HG03520 (cell line): ENCODE results near the gene EMSY.

Experiments used
- ATAC-seq: cut with Tn5 transposase; IDR thresholded peaks from one replicate; pipeline ENCODE4 v1.9.1; 2021; ENCODE audit warnings: mild to moderate bottlenecking, moderate library complexity; ENCODE audit not compliant: unreplicated experiment

The EMSY gene

GRCh38 chr11:76456571-76456970, 11.8 kb downstream of the EMSY start:
- ATAC-seq: no peak

DNA sequence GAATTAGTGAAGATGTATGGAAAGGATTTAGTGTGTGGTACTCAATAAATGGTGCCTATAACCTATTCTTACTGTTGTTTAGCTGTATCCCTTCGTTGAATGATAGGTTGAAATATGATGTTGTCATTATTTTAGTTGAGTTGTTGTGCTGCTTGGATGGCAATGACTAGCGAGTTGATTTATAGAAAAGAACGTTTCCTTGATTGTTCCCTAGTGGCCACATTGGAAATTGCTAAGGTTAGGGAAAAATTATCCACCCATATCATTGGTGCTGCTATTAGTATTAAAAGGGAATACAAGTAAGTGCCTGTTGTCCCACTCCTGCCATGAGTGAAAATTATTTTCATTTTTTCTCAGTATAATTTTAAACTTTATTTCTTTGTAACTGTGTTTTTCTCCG, 14.5 kb downstream of the EMSY start:
- no peak for ATAC-seq

- no peak for ATAC-seq
These were observed 15.0 kb downstream of the EMSY start for GRCh38 chr11:76459846-76460245.

DNA sequence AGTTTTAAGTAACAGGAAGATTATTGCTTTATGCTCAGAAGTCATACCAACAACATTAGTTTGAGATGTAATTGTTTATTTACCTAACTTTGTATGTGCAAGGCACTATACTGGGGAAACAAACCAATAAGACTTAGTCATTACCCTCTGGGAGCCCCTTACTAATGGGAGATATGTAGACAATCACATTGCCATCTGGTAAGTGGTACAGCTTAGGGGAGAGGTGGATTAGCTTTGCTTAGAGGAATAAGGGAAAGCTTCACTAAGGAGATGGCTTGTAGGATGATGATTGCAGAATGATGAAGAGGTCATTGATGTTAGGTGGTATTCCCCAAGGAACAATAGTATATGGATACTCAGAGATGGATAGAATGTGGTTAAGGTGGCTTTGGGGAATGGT, 17.5 kb downstream of the EMSY start:
- ATAC-seq: no peak

GRCh38 chr11:76465701-76466100, 20.9 kb downstream of the EMSY start:
- no peak for ATAC-seq

GRCh38 chr11:76466666-76467065, 21.8 kb downstream of the EMSY start:
- ATAC-seq: no peak

DNA sequence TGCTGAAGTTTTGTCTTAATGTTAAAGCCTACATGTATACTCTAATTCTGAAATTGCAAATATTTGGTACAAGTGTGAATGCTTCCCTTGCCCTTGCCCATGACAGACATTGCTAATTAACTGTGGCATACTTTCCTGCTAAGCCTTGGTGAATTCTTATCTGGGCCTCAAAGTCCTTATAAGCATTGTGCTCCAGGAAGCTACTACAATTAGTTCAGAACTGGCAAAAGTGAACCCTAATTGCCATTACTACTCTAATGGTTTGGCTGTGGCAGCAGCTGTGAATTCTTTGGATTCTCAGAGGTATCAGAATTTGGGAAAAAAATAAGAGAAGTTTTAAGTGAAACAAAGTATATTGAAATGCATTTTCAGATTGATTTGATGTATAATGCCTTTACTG, 24.3 kb downstream of the EMSY start:
- ATAC-seq: no peak

DNA sequence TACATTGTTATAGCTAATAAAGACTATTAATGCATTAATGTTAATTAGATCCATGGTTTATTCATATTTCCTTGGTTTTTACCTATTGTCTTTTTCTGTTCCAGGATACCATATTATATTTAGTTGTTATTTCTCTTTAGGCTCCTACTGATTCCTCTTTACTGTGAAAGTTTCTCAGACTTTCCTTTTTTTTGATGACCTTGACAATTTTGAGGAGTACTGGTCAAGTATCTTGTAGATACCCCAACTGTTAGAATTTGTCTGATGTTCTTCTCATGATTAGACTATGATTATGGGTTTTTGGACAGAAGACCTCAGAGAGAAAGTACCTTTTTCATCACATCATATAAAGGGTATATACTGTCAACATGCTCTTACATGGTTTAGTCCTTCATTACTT, 26.6 kb downstream of the EMSY start:
- no peak for ATAC-seq

DNA sequence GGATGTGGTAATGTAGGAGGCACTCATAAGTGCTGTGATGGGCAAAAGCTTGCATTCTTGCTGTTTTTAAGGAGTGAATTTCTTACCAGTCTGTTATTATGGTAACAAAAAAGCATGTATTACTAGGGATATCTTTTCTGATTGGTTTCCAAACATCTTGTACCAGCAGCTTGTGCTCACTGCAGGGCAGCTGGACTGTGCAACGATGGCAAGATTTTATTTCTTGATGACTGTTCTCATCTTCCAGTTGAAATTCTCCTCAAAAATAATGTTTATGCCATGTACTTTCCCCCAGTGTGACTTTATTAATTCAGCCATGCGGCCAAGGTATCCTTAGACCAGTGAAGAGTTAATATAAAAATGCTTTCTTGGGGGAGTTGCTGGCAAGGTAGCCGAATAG, 35.4 kb downstream of the EMSY start:
- no peak for ATAC-seq

DNA sequence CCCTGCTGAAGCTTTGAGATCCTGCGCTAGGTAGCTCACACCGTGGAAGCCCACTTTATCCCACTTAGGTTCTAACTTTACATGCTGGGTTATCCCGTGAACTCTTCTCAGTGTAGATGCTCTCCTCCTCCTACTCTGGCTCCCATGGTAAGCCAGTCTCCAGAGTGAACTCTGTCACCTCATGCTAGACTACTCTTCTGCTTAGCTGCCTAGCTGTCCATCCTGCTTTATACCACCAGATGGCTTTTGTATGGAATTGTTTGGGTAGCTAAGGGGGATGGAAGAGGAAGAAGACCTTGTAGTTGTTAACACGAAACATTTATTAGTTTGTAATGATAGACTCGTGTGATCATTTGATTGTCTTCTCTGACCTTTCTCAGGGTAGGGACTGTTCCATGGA, 46.8 kb downstream of the EMSY start:
- ATAC-seq: no peak

DNA sequence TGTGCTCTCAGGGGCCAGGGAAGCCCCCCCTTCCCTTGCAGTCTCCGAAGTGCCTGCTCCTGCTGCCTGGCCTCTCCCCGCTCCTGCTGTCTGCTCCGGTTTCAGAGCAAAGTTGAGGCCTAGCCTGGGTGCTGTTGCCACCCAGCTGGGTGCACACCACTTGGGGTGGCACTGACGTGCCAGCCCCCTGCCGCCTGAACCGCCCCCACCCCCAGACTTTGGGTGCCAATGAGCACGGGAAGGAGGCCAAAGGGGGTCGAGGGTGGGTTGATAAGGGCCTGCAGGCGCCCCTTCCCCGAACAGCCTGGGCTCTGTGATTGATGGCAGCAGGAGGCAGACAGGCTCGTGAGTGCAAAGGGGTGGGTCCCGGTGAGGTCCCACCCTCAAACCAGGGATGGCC, 48.2 kb downstream of the EMSY start:
- ATAC-seq: no peak

GRCh38 chr11:76493626-76494539, 49.1 kb downstream of the EMSY start:
- no peak for ATAC-seq

GRCh38 chr11:76495019-76495418, 50.2 kb downstream of the EMSY start:
- no peak for ATAC-seq

GRCh38 chr11:76496174-76496573, 51.4 kb downstream of the EMSY start:
- no peak for ATAC-seq

DNA sequence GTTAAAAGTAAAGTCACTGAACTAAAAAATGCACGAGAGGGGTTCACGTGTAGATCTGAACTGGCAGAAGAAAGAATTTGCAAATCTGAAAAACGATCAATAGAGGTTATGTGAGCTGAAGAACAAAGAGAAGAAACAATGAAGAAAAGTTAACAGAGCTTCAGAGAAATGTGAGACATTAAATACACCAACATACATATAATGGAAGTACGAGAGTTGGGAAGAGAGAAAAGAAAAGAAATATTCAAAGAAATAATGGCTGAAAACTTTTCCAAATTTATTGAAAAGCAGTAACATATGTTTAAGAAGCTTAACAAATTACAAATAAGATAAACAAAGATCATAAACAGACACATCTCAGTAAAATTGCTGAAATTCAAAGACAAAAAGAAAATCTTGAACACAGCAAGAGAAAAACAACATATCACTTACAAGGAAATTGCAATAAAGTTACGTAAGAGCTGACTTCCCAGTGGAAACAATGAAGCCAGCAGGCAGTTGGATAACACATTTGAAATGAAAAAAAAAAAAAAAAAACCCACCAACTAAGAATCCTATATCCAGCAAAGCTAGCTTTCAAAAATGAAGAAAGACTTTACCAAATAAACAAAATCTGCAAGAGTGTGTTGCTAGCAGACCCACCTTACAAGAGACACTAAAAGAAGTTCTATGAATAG, 56.8 kb downstream of the EMSY start:
- ATAC-seq: no peak

DNA sequence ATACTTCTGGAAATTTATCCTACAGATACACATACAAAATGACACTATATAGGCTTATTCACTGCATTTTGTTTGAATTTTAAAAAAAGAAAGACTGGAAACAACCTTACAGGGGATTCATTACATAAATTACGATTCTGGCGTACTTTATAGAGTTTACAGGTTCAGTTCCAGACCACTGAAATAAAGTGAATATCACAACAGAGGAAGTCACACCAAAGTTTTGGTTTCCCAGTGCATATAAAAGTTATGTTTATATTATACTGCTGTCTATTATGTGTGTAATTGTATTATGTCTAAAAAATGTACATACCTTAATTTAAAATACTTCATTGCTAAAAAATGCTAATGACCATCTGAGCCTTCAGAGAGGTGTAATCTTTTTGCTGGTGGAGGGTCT, 62.0 kb downstream of the EMSY start:
- no peak for ATAC-seq

DNA sequence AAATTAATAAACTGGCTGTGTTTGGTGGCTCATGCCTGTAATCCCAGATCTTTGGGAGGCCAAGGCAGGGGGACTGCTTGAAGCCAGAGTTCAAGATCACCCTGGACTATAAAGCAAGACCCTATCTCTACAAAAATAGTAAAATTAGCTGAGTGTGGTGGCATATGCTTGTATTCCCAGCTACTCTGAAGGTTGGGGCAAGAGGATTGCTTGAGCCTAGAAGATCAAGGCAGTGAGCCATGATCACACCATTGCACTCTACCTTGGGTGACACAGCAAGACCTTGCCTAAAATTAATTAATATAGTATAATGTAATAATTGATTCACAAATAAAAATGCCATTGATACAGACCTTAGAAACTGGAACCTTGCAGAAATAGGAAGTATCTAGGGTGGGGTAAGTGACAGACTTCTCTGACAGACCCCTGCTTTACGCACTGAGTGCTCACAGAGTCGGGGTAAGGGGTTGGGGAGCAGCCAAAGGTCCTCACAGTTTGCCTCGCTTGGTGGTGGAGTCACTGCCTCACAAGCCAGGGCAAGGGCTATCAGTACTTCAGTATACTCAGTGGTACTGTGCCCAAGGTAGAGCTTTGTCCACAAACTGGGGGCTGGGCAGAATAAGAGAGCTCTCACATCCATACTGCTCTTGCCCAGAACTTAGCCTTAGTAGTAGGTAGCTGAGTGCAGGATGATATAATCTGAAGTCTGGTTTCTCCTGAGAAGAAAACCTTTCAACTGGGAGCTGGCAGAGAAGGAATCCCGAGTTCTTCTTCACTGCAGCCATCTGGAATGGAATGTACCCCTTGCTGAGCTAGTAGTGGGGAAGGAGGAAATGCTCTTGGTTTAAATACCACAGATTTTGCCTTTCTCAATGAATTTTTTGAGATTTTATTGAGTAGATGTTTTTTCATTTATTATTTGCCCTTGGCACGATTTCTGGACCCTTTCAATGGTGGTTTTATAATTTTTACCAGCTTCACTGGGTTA, 65.5 kb downstream of the EMSY start:
- ATAC-seq: no peak

GRCh38 chr11:76512851-76513653, 68.2 kb downstream of the EMSY start:
- ATAC-seq: no peak

DNA sequence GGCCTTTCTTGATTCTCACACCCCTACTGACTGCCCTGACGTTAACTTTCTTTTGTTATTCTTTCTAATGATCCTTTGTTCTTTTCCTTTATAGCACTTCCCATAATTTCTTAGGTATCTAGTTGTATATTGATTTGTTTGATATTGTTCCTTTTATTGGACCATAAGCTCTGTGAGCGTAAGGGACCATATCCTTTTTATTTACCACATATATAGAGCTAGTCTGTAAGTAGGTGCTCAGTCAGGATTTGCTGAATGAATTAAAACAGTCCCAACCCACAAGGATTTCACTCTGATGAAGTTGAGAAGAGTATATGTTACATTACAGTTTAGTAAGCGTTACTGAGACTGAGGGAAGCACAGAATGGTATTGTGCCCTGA, 68.8 kb downstream of the EMSY start:
- no peak for ATAC-seq

DNA sequence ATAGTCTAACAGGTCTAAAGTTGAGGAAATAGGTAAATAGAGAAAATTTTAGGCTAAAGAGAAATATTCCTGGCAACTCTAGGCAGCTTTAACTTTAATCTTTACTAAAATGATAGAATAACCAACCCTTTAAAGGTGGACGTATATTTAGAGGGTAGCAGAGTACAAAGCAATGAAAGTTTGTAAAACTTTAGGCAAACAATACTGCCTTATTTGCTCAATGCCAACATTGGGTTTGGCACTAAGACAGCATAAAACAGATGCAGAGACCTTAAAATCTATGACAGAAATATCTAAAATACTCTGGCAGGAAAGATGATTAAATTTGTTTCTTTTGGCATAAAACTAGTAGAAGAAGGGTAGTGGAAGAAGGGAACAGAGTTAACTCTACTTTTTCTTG, 70.7 kb downstream of the EMSY start:
- ATAC-seq: no peak
